Uterus (tissue), 4 donors: ENCODE measurements around the gene AUTS2. TPM values are rescaled to one million over a fixed set of nuclear protein-coding genes. Genes with fewer than 3 reads are reported as not detected.

Source experiments
- DNase-seq, 2 donors: peaks; one replicate each; pipeline ENCODE4 v3.0.0-alpha.2; 2019 to 2020
- H3K27ac ChIP-seq, 2 donors: fragments of 200-600 bp; sonication (generic); 1 replicate in 1 of 2; 2 replicates in 1 of 2; pipeline ENCODE4 v1.5.1; 2016 to 2018
- H3K27me3 ChIP-seq, 2 donors: fragments of 200-600 bp; sonication (generic); one replicate each; pipeline ENCODE4 v1.5.1; 2018 to 2019; ENCODE audit warnings: control low read depth in 1 of 2
- H3K36me3 ChIP-seq, 2 donors: fragments of 200-600 bp; sonication (generic); one replicate each; pipeline ENCODE4 v1.5.1; 2019; ENCODE audit warnings: control low read depth in 1 of 2
- H3K4me1 ChIP-seq, 2 donors: fragments of 200-600 bp; sonication (generic); one replicate each; pipeline ENCODE4 v1.5.1; 2018 to 2019; ENCODE audit warnings: control low read depth in 1 of 2
- H3K4me3 ChIP-seq, 2 donors: fragments of 200-600 bp; sonication (generic); 1 replicate in 1 of 2; 2 replicates in 1 of 2; pipeline ENCODE4 v1.5.1; 2018 to 2019; ENCODE audit warnings: mild to moderate bottlenecking in 1 of 2
- H3K9me3 ChIP-seq, 2 donors: fragments of 200-600 bp; sonication (generic); one replicate each; pipeline ENCODE4 v1.5.1; 2019; ENCODE audit warnings: control low read depth in 1 of 2
- POLR2A ChIP-seq, 2 donors: fragments of 450-650 bp; IDR thresholded peaks; one replicate each; pipeline ENCODE4 v1.6.1; 2016; ENCODE audit warnings: antibody characterized with exemption in 2 of 2, mild to moderate bottlenecking in 1 of 2, moderate library complexity in 1 of 2
- intact Hi-C: fragments of 100-400 bp; cut with DNase I; formaldehyde crosslinking; loops from one replicate; pipeline ENCODE4 v1.15.1; 2023; ENCODE audit warnings: low total_unique reads
- total RNA-seq, 4 donors: library from RNA; depleted of rRNA in 3 of 4; stranded (reverse); fragments of >200 nt in 3 of 4; gene quantifications; one replicate each; pipeline versions ENCODE4 v1.1.0 to v1.2.4, GENCODE V29; 2014 to 2023
- TF ChIP-seq, protein P1 (sequence below), 4 experiments: fragments of 200-600 bp in 2 of 4; fragments of 450-650 bp in 2 of 4; sonication (generic) in 2 of 4; IDR thresholded peaks; one replicate each; pipeline ENCODE4 v1.5.1; 2016 to 2019; ENCODE audit warnings: antibody characterized with exemption in 4 of 4, mild to moderate bottlenecking in 2 of 4, moderate library complexity in 1 of 4
- donor health status: DM: yes; HTN: yes; CAD: no.

Gene AUTS2
- total RNA-seq, 4 donors from 2014 or later: 10.5 to 58.2 (median 30.0) TPM

DNA sequence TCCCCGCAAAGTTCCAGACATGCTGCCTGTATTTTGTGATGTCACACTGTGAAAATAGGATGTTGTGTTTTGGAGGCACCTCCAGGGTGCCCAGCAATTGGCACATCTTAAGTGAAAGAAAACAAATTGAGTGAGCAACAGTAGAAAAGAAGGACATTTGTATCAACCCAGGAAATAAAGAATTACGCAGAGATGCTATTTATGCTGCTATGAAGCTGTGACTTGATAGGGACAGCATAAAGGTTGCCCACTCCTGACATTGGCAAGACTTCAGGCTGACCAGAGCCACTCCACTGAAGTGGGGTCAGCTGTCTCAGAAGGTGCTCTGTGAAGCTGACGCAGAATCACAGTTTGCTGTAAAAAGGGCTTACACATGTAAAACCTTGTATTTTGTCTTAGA lies 803.8 kb downstream of the AUTS2 start:
- intact Hi-C loops: no loop called here
- no peak for DNase-seq
- TF ChIP-seq POLR2A (IDR thresholded peaks at IDR 0.05): no peak
- TF ChIP-seq, protein P1, sequence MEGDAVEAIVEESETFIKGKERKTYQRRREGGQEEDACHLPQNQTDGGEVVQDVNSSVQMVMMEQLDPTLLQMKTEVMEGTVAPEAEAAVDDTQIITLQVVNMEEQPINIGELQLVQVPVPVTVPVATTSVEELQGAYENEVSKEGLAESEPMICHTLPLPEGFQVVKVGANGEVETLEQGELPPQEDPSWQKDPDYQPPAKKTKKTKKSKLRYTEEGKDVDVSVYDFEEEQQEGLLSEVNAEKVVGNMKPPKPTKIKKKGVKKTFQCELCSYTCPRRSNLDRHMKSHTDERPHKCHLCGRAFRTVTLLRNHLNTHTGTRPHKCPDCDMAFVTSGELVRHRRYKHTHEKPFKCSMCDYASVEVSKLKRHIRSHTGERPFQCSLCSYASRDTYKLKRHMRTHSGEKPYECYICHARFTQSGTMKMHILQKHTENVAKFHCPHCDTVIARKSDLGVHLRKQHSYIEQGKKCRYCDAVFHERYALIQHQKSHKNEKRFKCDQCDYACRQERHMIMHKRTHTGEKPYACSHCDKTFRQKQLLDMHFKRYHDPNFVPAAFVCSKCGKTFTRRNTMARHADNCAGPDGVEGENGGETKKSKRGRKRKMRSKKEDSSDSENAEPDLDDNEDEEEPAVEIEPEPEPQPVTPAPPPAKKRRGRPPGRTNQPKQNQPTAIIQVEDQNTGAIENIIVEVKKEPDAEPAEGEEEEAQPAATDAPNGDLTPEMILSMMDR (IDR thresholded peaks at IDR 0.05): no peak
- Histone ChIP-seq H3K9me3 (no peaks in the 10 kb centered on the region), H3K36me3 (no peaks in the 10 kb centered on the region), H3K4me1 (no peaks in the 10 kb centered on the region), H3K27me3 (no peaks in the 10 kb centered on the region), H3K27ac (no peak overlapping the region), H3K4me3 (no peak overlapping the region)

DNA sequence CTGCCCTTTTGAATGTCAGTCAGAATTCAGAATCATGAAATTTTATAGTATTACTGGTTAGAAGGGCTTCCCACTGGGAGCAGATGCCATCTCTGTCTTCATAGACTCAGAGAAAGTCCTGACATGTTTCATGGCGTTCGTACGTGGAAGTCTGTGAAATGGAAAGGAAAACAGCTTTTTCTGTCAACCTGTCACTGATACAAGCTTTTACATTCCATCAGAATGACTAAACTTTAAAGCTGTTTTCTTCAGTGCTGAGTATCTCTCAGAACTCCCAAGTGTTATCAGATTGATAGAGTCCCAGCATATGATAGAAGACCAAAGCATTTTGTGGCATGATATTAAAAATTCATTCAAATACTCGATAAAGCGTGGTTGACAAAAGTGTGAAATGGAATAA lies 807.0 kb downstream of the AUTS2 start:
- Histone ChIP-seq H3K27ac (no peak overlapping the region), H3K27me3 (no peaks in the 10 kb centered on the region), H3K36me3 (no peaks in the 10 kb centered on the region), H3K4me1 (no peaks in the 10 kb centered on the region), H3K9me3 (no peaks in the 10 kb centered on the region), H3K4me3 (no peak overlapping the region)
- TF ChIP-seq, protein P1 (IDR thresholded peaks at IDR 0.05): no peak
- TF ChIP-seq POLR2A (IDR thresholded peaks at IDR 0.05): no peak
- intact Hi-C loops: no loop called here
- DNase-seq: no peak

DNA sequence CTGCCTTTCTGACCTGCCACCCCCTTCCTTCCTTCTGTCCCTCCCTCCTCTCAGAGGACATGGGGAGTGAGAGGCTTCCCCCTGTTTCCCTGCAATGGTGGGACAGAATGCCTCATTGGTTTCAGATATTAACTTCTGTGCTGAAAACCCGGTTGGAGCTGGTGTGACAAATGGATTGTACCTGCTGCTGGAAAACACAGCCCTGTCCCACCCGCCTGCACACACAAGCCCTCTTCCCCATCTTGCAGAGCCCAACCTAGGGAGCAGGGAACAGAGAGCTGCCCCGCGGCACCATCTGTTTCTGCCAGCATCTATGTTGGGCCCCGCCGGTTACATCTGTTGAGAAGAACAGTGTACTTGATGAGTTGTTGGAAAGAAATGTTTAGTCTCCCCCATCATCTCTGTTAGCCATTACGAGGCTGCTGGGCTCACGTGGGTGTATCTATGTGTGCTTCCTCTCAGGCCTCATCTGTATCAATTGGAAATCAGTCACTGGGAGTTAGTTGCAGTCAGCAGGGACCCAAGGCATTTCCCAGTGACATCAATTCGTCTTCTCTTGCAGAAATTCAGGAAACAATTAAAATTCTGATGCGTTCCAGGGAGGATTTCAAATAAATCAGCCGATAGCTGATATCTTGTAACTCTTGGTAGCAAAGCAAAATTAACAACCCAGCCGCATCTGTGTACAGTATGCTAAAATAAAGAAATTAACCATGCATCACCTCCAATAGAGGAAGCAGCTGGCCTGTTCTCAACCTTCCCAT lies 808.1 kb downstream of the AUTS2 start:
- no peak overlapping the region for H3K4me3 ChIP-seq
- no peaks in the 10 kb centered on the region for H3K36me3 ChIP-seq
- intact Hi-C loops: no loop called here

DNA sequence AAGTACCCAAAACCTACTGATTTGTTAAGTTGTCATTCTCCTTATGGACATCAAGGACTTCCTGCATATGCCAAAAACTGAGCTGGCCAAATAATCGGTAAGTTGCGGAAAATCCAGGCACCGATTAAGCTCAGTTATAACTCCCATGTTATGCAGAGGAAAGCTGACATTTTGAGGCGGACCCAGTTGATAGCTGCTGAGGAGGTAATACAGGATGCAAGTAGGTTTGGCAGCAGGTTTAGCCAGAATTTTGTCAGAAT lies 808.6 kb downstream of the AUTS2 start:
- no peak overlapping the region for H3K4me3 ChIP-seq
- TF ChIP-seq POLR2A (IDR thresholded peaks at IDR 0.05): no peak
- TF ChIP-seq, protein P1 (IDR thresholded peaks at IDR 0.05): no peak
- no peaks in the 10 kb centered on the region for H3K9me3 ChIP-seq
- no peak overlapping the region for H3K27ac ChIP-seq
- intact Hi-C loops: no loop called here
- H3K4me1 ChIP-seq: no peaks in the 10 kb centered on the region
- H3K27me3 ChIP-seq: no peaks in the 10 kb centered on the region
- DNase-seq: no peak
- no peaks in the 10 kb centered on the region for H3K36me3 ChIP-seq

More for the DNA sequence above, 808.1 kb downstream of the AUTS2 start:
- Histone ChIP-seq H3K27ac (no peak overlapping the region), H3K27me3 (no peaks in the 10 kb centered on the region), H3K9me3 (no peaks in the 10 kb centered on the region), H3K4me1 (no peaks in the 10 kb centered on the region)
- no peak for TF ChIP-seq POLR2A (IDR thresholded peaks at IDR 0.05)
- TF ChIP-seq, protein P1 (IDR thresholded peaks at IDR 0.05): no peak
- no peak for DNase-seq

DNA sequence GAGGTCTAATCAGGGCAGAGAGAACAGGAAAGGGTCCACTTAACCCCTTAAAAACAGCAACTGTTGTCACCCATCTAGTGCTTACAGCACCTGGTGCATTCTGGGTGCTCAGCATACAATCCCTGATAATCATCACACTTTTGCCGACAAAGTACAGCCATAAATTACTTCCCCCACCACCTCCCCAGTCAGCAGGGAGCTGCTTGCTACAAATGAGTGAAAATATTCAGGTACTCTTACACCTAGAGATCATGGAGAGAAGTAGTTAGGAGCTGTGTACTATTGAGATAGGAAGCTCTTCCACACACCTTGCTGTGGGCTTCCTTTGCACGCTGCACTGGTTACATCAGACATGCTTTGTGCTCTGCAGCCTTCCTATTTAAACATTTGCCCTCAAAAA lies 810.2 kb downstream of the AUTS2 start:
- H3K4me1 ChIP-seq: no peaks in the 10 kb centered on the region
- intact Hi-C loops: no loop called here

More for the DNA sequence above, 810.2 kb downstream of the AUTS2 start:
- no peaks in the 10 kb centered on the region for H3K27me3 ChIP-seq
- no peak for DNase-seq
- no peak overlapping the region for H3K27ac ChIP-seq
- no peaks in the 10 kb centered on the region for H3K9me3 ChIP-seq
- H3K4me3 ChIP-seq: no peak overlapping the region
- H3K36me3 ChIP-seq: no peaks in the 10 kb centered on the region
- TF ChIP-seq POLR2A (IDR thresholded peaks at IDR 0.05): no peak
- TF ChIP-seq, protein P1 (IDR thresholded peaks at IDR 0.05): no peak
